Posterior vena cava (tissue), 2 donors: ENCODE measurements around the gene ZNF593OS. TPM values are rescaled to one million over a fixed set of nuclear protein-coding genes. Genes with fewer than 3 reads are reported as not detected.

Experiments used
- DNase-seq: peaks from one replicate; pipeline ENCODE4 v3.0.0-alpha.2; 2020; ENCODE audit warnings: low spot score
- intact Hi-C, 2 donors: fragments of 100-400 bp; cut with DNase I; formaldehyde crosslinking; loops; one replicate each; pipeline versions ENCODE4 v1.14.1 to v1.14.2; 2022 to 2023
- total RNA-seq, 2 donors: library from RNA; stranded (reverse); fragmentation: NEBNext Ultra II Directional; extraction: Animal tissue kit (Norgen Biotek cat#: 25700); gene quantifications; one replicate each; pipeline ENCODE4 v1.2.1, GENCODE V29; 2021
- donor health status: DM: yes; HTN: yes; CAD: no.
- donor health status: DM: yes; HTN: yes; CAD: no.

Gene ZNF593OS
- total RNA-seq, 2 donors from 2014 or later, result not detected

- DNase-seq, result no peak
- intact Hi-C loops, result no loop called here
These were observed 16.8 kb upstream of the ZNF593OS start for GRCh38 chr1:26188477-26188876.

- no peak for DNase-seq
- intact Hi-C loops, result no loop called here
These were observed 16.2 kb upstream of the ZNF593OS start for GRCh38 chr1:26187882-26188281.

GRCh38 chr1:26184883-26185282 lies 13.3 kb upstream of the ZNF593OS start:
- DNase-seq, result no peak
- intact Hi-C loops, result no loop called here

- intact Hi-C loops, result no loop called here
- DNase-seq, result no peak
These were observed 12.5 kb upstream of the ZNF593OS start for GRCh38 chr1:26184086-26184485.

GRCh38 chr1:26182383-26182696 lies 10.7 kb upstream of the ZNF593OS start:
- DNase-seq, result no peak
- intact Hi-C loops, result no loop called here

- intact Hi-C loops, result no loop called here
- DNase-seq, result no peak
These were observed 10.2 kb upstream of the ZNF593OS start for GRCh38 chr1:26181586-26182382.

- no peak for DNase-seq
- intact Hi-C loops, result no loop called here
These were observed 8.4 kb upstream of the ZNF593OS start for GRCh38 chr1:26180010-26180506.

GRCh38 chr1:26177182-26177684 lies 5.6 kb upstream of the ZNF593OS start, which contains the start of gene CNKSR1:
Gene CNKSR1 (plus strand): TSS chr1:26177491. CDS start chr1:26177548, 57 bp downstream.
- intact Hi-C loops, result no loop called here
- DNase-seq, result no peak

- intact Hi-C loops, result no loop called here
- DNase-seq, result no peak
These were observed 3.7 kb upstream of the ZNF593OS start for GRCh38 chr1:26175346-26175745.

GRCh38 chr1:26170472-26170821 lies 1.2 kb downstream of the ZNF593OS start:
- no peak for DNase-seq
- intact Hi-C loops, result loop anchor here in 1 of 2 donors (5.0 kb wide), 1 partner anchor 1637 kb away; no protein-coding TSS in a partner anchor

- intact Hi-C loops, result loop anchor here (5.0 kb wide), 2 partner anchors 152 to 1637 kb away; no protein-coding TSS in a partner anchor
These were observed 1.8 kb downstream of the ZNF593OS start, which contains the start of gene ZNF593 for GRCh38 chr1:26169669-26170471. Gene ZNF593 (plus strand): TSS chr1:26169908. CDS start chr1:26169984, 76 bp downstream.

GRCh38 chr1:26169198-26169554 lies 2.5 kb downstream of the ZNF593OS start:
- DNase-seq, result no peak
- intact Hi-C loops, result loop anchor here in 1 of 2 donors (5.0 kb wide), 1 partner anchor 153 kb away; no protein-coding TSS in a partner anchor

More at GRCh38 chr1:26169669-26170471, 1.8 kb downstream of the ZNF593OS start, which contains the start of gene ZNF593:
- peak; percentile 98 for DNase-seq

- intact Hi-C loops, result loop anchor here in 1 of 2 donors (5.0 kb wide), 1 partner anchor 154 kb away; no protein-coding TSS in a partner anchor
- no peak for DNase-seq
These were observed 3.0 kb downstream of the ZNF593OS start, which contains the start of gene C1orf232 for GRCh38 chr1:26168410-26169197. Gene C1orf232 (minus strand): TSS chr1:26168963. CDS start chr1:26168499, 464 bp downstream.

GRCh38 chr1:26166719-26167281 lies 4.8 kb downstream of the ZNF593OS start:
- DNase-seq, result no peak
- intact Hi-C loops, result loop anchor here in 1 of 2 donors (5.0 kb wide), 1 partner anchor 156 kb away; no protein-coding TSS in a partner anchor

- DNase-seq, result no peak
- intact Hi-C loops, result loop anchor here in 1 of 2 donors (5.0 kb wide), 2 partner anchors 58 to 157 kb away; no protein-coding TSS in a partner anchor
These were observed 6.5 kb downstream of the ZNF593OS start for GRCh38 chr1:26164861-26165842.

- intact Hi-C loops, result loop anchor here in 1 of 2 donors (5.0 kb wide), 1 partner anchor 57 kb away; no protein-coding TSS in a partner anchor
- no peak for DNase-seq
These were observed 7.4 kb downstream of the ZNF593OS start for GRCh38 chr1:26164036-26164860.
